ENCODE results near the gene OSBPL1A. TPM values are rescaled to one million over a fixed set of nuclear protein-coding genes. Genes with fewer than 3 reads are reported as not detected.

OSBPL1A gene
- total RNA-seq, 1 donor from 2014 or later = 42.9 TPM

GRCh38 chr18:24201699-24202687, 195.6 kb downstream of the OSBPL1A start:
- Histone ChIP-seq H3K27ac (no peak overlapping the region), H3K4me1 (no peaks in the 10 kb centered on the region), H3K27me3 (no peaks in the 10 kb centered on the region), H3K36me3 (no peaks in the 10 kb centered on the region), H3K9me3 (no peaks in the 10 kb centered on the region), H3K4me3 (no peak overlapping the region)
- intact Hi-C loops (cut with DNase I) = no loop called here
- no peak for TF ChIP-seq CTCF (IDR thresholded peaks at IDR 0.05)
- DNase-seq (ENCODE audit: low spot score in 2 of 2) = no peak

- Histone ChIP-seq H3K36me3 (no peaks in the 10 kb centered on the region), H3K27me3 (no peaks in the 10 kb centered on the region), H3K9me3 (no peaks in the 10 kb centered on the region), H3K4me3 (no peak overlapping the region), H3K4me1 (no peaks in the 10 kb centered on the region), H3K27ac (no peak overlapping the region)
- DNase-seq (ENCODE audit: low spot score in 2 of 2) = no peak
- intact Hi-C loops (cut with DNase I) = no loop called here
- no peak for TF ChIP-seq CTCF (IDR thresholded peaks at IDR 0.05)
Observed at GRCh38 chr18:24200494-24201290, 196.9 kb downstream of the OSBPL1A start.

GRCh38 chr18:24199372-24199962, 198.2 kb downstream of the OSBPL1A start:
- H3K27me3 ChIP-seq = no peaks in the 10 kb centered on the region
- no peak for DNase-seq (ENCODE audit: low spot score in 2 of 2)
- no peaks in the 10 kb centered on the region for H3K9me3 ChIP-seq
- no peaks in the 10 kb centered on the region for H3K4me1 ChIP-seq
- H3K36me3 ChIP-seq = no peaks in the 10 kb centered on the region
- no peak overlapping the region for H3K4me3 ChIP-seq
- H3K27ac ChIP-seq = no peak overlapping the region
- no peak for TF ChIP-seq CTCF (IDR thresholded peaks at IDR 0.05)
- intact Hi-C loops (cut with DNase I) = no loop called here

GRCh38 chr18:24198461-24198860, 199.2 kb downstream of the OSBPL1A start:
- H3K4me1 ChIP-seq = no peaks in the 10 kb centered on the region
- intact Hi-C loops (cut with DNase I) = no loop called here
- no peak for TF ChIP-seq CTCF (IDR thresholded peaks at IDR 0.05)
- H3K27me3 ChIP-seq = no peaks in the 10 kb centered on the region
- no peaks in the 10 kb centered on the region for H3K36me3 ChIP-seq
- H3K9me3 ChIP-seq = no peaks in the 10 kb centered on the region
- H3K27ac ChIP-seq = no peak overlapping the region
- DNase-seq (ENCODE audit: low spot score in 2 of 2) = no peak
- no peak overlapping the region for H3K4me3 ChIP-seq

- no peak overlapping the region for H3K27ac ChIP-seq
Observed at GRCh38 chr18:24197412-24197811, 200.2 kb downstream of the OSBPL1A start.

More at GRCh38 chr18:24197412-24197811, 200.2 kb downstream of the OSBPL1A start:
- H3K4me1 ChIP-seq = no peaks in the 10 kb centered on the region
- H3K4me3 ChIP-seq = no peak overlapping the region
- no peak for TF ChIP-seq CTCF (IDR thresholded peaks at IDR 0.05)
- intact Hi-C loops (cut with DNase I) = no loop called here
- H3K27me3 ChIP-seq = no peaks in the 10 kb centered on the region
- DNase-seq (ENCODE audit: low spot score in 2 of 2) = no peak
- H3K36me3 ChIP-seq = no peaks in the 10 kb centered on the region
- no peaks in the 10 kb centered on the region for H3K9me3 ChIP-seq
